ENCODE measurements around the gene IRF2BP2.

DNA sequence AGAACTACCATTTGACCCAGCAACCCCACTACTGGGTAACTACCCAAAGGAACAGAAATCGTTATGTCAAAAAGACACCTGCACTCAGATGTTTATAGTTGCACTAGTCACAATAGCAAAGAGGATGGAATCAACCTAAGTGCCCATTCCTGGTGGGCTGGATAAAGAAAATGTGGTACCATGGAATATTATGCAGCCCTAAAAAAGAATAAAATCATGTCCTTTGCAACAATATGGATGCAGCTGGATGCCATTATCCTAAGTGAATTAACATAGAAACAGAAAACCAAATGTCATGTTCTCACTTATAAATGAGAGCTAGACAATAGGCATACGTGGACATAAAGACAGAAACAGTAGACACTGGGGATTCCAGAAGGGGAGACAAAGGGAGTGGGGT, 32.5 kb upstream of the IRF2BP2 start:
- TF ChIP-seq CTCF (IDR thresholded peaks at IDR 0.05), result no peak
- no peak for TF ChIP-seq ZFX (IDR thresholded peaks at IDR 0.05; ENCODE audit: borderline replicate concordance)
